Measurements from ENCODE around the gene FGF14.

The FGF14 gene

GRCh38 chr13:102312841-102313240 lies 89.0 kb downstream of the FGF14 start:
- Histone ChIP-seq H4K91ac (ENCODE audit: low read depth, low read length) (no peak overlapping the region), H2BK12ac (ENCODE audit: low read length) (no peak overlapping the region), H3K79me1 (ENCODE audit: low read length) (no peaks in the 10 kb centered on the region), H3K9ac (ENCODE audit: low read length) (no peak overlapping the region), H3K18ac (ENCODE audit: low read length) (no peak overlapping the region), H3K14ac (ENCODE audit: low read length) (no peak overlapping the region), H3K79me2 (ENCODE audit: control insufficient read depth, insufficient read depth, low read length, poor library complexity) (no peaks in the 10 kb centered on the region), H2AFZ (ENCODE audit: insufficient read depth, low read length, poor library complexity) (no peak overlapping the region), H3K27ac (ENCODE audit: low read depth, low read length) (no peak overlapping the region), H3K4me2 (ENCODE audit: low read length) (no peak overlapping the region), H3K36me3 (ENCODE audit: control insufficient read depth in 1 of 2, insufficient read depth in 2 of 2, low read length in 2 of 2) (no peaks in the 10 kb centered on the region), H3K27me3 (ENCODE audit: insufficient read depth, low read length) (no peaks in the 10 kb centered on the region), H4K8ac (ENCODE audit: low read depth, low read length) (no peak overlapping the region), H2BK120ac (ENCODE audit: insufficient read depth, low read length, poor library complexity) (no peak overlapping the region), H3K4me1 (ENCODE audit: control insufficient read depth in 1 of 2, insufficient read depth in 2 of 2, low read length in 2 of 2) (no peaks in the 10 kb centered on the region), H4K12ac (ENCODE audit: low read depth, low read length) (no peak overlapping the region), H3K9me3 (ENCODE audit: insufficient read depth, low read depth, low read length) (no peaks in the 10 kb centered on the region), H3K4ac (ENCODE audit: low read depth, low read length) (no peak overlapping the region), H3K4me3 (ENCODE audit: low read depth, low read length) (no peak overlapping the region), H2AK5ac (ENCODE audit: low read length) (no peak overlapping the region), H2BK5ac (ENCODE audit: low read depth, low read length, poor library complexity) (no peak overlapping the region), H3K23ac (ENCODE audit: low read length) (no peak overlapping the region)
- WGBS (ENCODE audit: extremely low coverage, insufficient coverage, insufficient read length): no CpG with 5 or more reads among the region's 4 CpGs
- DNase-seq: no peak

GRCh38 chr13:102311901-102312300 lies 89.9 kb downstream of the FGF14 start:
- no peak for DNase-seq
- Histone ChIP-seq H3K79me1 (ENCODE audit: low read length) (no peaks in the 10 kb centered on the region), H3K14ac (ENCODE audit: low read length) (no peak overlapping the region), H2BK12ac (ENCODE audit: low read length) (no peak overlapping the region), H3K4ac (ENCODE audit: low read depth, low read length) (no peak overlapping the region), H3K4me2 (ENCODE audit: low read length) (no peak overlapping the region), H2AK5ac (ENCODE audit: low read length) (no peak overlapping the region), H4K8ac (ENCODE audit: low read depth, low read length) (no peak overlapping the region), H4K12ac (ENCODE audit: low read depth, low read length) (no peak overlapping the region), H3K23ac (ENCODE audit: low read length) (no peak overlapping the region), H3K36me3 (ENCODE audit: control insufficient read depth in 1 of 2, insufficient read depth in 2 of 2, low read length in 2 of 2) (no peaks in the 10 kb centered on the region), H3K18ac (ENCODE audit: low read length) (no peak overlapping the region), H3K79me2 (ENCODE audit: control insufficient read depth, insufficient read depth, low read length, poor library complexity) (no peaks in the 10 kb centered on the region), H3K4me1 (ENCODE audit: control insufficient read depth in 1 of 2, insufficient read depth in 2 of 2, low read length in 2 of 2) (no peaks in the 10 kb centered on the region), H3K27me3 (ENCODE audit: insufficient read depth, low read length) (no peaks in the 10 kb centered on the region), H3K4me3 (ENCODE audit: low read depth, low read length) (no peak overlapping the region), H4K91ac (ENCODE audit: low read depth, low read length) (no peak overlapping the region), H3K27ac (ENCODE audit: low read depth, low read length) (no peak overlapping the region), H2AFZ (ENCODE audit: insufficient read depth, low read length, poor library complexity) (no peak overlapping the region), H3K9me3 (ENCODE audit: insufficient read depth, low read depth, low read length) (no peaks in the 10 kb centered on the region), H2BK5ac (ENCODE audit: low read depth, low read length, poor library complexity) (no peak overlapping the region), H2BK120ac (ENCODE audit: insufficient read depth, low read length, poor library complexity) (no peak overlapping the region), H3K9ac (ENCODE audit: low read length) (no peak overlapping the region)
- WGBS (ENCODE audit: extremely low coverage, insufficient coverage, insufficient read length): no CpG with 5 or more reads among the region's 3 CpGs

GRCh38 chr13:102311419-102311796 lies 90.4 kb downstream of the FGF14 start:
- Histone ChIP-seq H2AK5ac (ENCODE audit: low read length) (no peak overlapping the region), H3K4me2 (ENCODE audit: low read length) (no peak overlapping the region), H3K9ac (ENCODE audit: low read length) (no peak overlapping the region), H2AFZ (ENCODE audit: insufficient read depth, low read length, poor library complexity) (no peak overlapping the region), H3K4me1 (ENCODE audit: control insufficient read depth in 1 of 2, insufficient read depth in 2 of 2, low read length in 2 of 2) (no peaks in the 10 kb centered on the region), H3K27me3 (ENCODE audit: insufficient read depth, low read length) (no peaks in the 10 kb centered on the region), H3K27ac (ENCODE audit: low read depth, low read length) (no peak overlapping the region), H3K79me2 (ENCODE audit: control insufficient read depth, insufficient read depth, low read length, poor library complexity) (no peaks in the 10 kb centered on the region), H3K79me1 (ENCODE audit: low read length) (no peaks in the 10 kb centered on the region), H2BK5ac (ENCODE audit: low read depth, low read length, poor library complexity) (no peak overlapping the region), H3K36me3 (ENCODE audit: control insufficient read depth in 1 of 2, insufficient read depth in 2 of 2, low read length in 2 of 2) (no peaks in the 10 kb centered on the region), H3K18ac (ENCODE audit: low read length) (no peak overlapping the region), H3K4me3 (ENCODE audit: low read depth, low read length) (no peak overlapping the region), H4K91ac (ENCODE audit: low read depth, low read length) (no peak overlapping the region), H3K9me3 (ENCODE audit: insufficient read depth, low read depth, low read length) (no peaks in the 10 kb centered on the region), H4K8ac (ENCODE audit: low read depth, low read length) (no peak overlapping the region), H3K23ac (ENCODE audit: low read length) (no peak overlapping the region), H2BK120ac (ENCODE audit: insufficient read depth, low read length, poor library complexity) (no peak overlapping the region), H2BK12ac (ENCODE audit: low read length) (no peak overlapping the region), H4K12ac (ENCODE audit: low read depth, low read length) (no peak overlapping the region), H3K14ac (ENCODE audit: low read length) (no peak overlapping the region), H3K4ac (ENCODE audit: low read depth, low read length) (no peak overlapping the region)
- no peak for DNase-seq
- WGBS (ENCODE audit: extremely low coverage, insufficient coverage, insufficient read length): no CpG with 5 or more reads among the region's 5 CpGs

- Histone ChIP-seq H3K9ac (ENCODE audit: low read length) (no peak overlapping the region), H2AK5ac (ENCODE audit: low read length) (no peak overlapping the region), H2BK12ac (ENCODE audit: low read length) (no peak overlapping the region), H3K4ac (ENCODE audit: low read depth, low read length) (no peak overlapping the region), H3K36me3 (ENCODE audit: control insufficient read depth in 1 of 2, insufficient read depth in 2 of 2, low read length in 2 of 2) (no peaks in the 10 kb centered on the region), H3K9me3 (ENCODE audit: insufficient read depth, low read depth, low read length) (no peaks in the 10 kb centered on the region), H3K79me1 (ENCODE audit: low read length) (no peaks in the 10 kb centered on the region), H3K27ac (ENCODE audit: low read depth, low read length) (no peak overlapping the region), H3K27me3 (ENCODE audit: insufficient read depth, low read length) (no peaks in the 10 kb centered on the region), H3K79me2 (ENCODE audit: control insufficient read depth, insufficient read depth, low read length, poor library complexity) (no peaks in the 10 kb centered on the region), H3K4me1 (ENCODE audit: control insufficient read depth in 1 of 2, insufficient read depth in 2 of 2, low read length in 2 of 2) (no peaks in the 10 kb centered on the region), H2BK120ac (ENCODE audit: insufficient read depth, low read length, poor library complexity) (no peak overlapping the region), H2AFZ (ENCODE audit: insufficient read depth, low read length, poor library complexity) (no peak overlapping the region), H3K23ac (ENCODE audit: low read length) (no peak overlapping the region), H4K8ac (ENCODE audit: low read depth, low read length) (no peak overlapping the region), H3K4me3 (ENCODE audit: low read depth, low read length) (no peak overlapping the region), H3K18ac (ENCODE audit: low read length) (no peak overlapping the region), H4K12ac (ENCODE audit: low read depth, low read length) (no peak overlapping the region), H3K14ac (ENCODE audit: low read length) (no peak overlapping the region), H2BK5ac (ENCODE audit: low read depth, low read length, poor library complexity) (no peak overlapping the region), H4K91ac (ENCODE audit: low read depth, low read length) (no peak overlapping the region), H3K4me2 (ENCODE audit: low read length) (no peak overlapping the region)
- DNase-seq: no peak
- no CpG with 5 or more reads among the region's 4 CpGs for WGBS (ENCODE audit: extremely low coverage, insufficient coverage, insufficient read length)
These were observed 91.0 kb downstream of the FGF14 start for GRCh38 chr13:102310691-102311418.
